ENCODE measurements around the gene IER3IP1. TPM values are rescaled to one million over a fixed set of nuclear protein-coding genes. Genes with fewer than 3 reads are reported as not detected.

IER3IP1 gene
- total RNA-seq, 1 donor from 2014 or later: 8.8 TPM

GRCh38 chr18:47108373-47108772, 67.8 kb downstream of the IER3IP1 start:
- TF ChIP-seq CTCF (IDR thresholded peaks at IDR 0.05): no peak
- DNase-seq (no peak), ATAC-seq (ENCODE audit: low read depth) (no peak)
- CTCF ChIA-PET: no interaction called here
- Mint-ChIP-seq H3K27ac (no peak overlapping the region), H3K27me3 (no peaks in the 10 kb centered on the region), H3K9me3 (no peaks in the 10 kb centered on the region), H3K4me1 (no peaks in the 10 kb centered on the region), H3K36me3 (ENCODE audit: low read depth) (peaks cover 72% of the 10 kb centered on the region), H3K4me3 (no peak overlapping the region)
- intact Hi-C loops (cut with micrococcal nuclease): no loop called here
- POLR2A ChIA-PET: no interaction called here

Other genes with a start within 250 kb of the IER3IP1 start
- gene ELOA2, start 140.7 kb downstream of the IER3IP1 start, total RNA-seq: not detected in 2 replicates
- gene HDHD2, start 25.9 kb downstream of the IER3IP1 start, total RNA-seq: 36.6 and 38.8 TPM in 2 replicates
- gene SKOR2, start 75.3 kb upstream of the IER3IP1 start, total RNA-seq: not detected in 2 replicates